ENCODE measurements around the gene KLF15.

DNA sequence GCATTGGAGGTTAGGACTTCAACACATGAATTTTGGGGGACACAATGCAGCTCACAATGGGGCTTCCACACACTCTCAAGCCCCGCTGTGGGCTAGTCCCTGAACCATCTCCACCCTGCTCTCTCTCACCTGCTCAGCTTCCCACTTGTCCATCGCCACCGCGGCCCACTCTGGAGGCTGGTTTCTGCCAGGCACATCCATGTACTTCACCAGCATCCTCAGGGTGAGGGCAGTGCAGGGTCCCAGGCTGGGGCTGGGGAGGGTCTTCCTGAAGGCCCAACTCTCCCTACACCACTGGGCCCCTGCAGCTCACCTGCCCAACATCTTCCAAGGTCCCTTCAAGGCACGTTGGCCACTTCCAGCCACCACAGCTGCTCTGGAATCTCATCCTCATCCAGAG, 46.4 kb downstream of the KLF15 start:
- TF ChIP-seq, protein P1, sequence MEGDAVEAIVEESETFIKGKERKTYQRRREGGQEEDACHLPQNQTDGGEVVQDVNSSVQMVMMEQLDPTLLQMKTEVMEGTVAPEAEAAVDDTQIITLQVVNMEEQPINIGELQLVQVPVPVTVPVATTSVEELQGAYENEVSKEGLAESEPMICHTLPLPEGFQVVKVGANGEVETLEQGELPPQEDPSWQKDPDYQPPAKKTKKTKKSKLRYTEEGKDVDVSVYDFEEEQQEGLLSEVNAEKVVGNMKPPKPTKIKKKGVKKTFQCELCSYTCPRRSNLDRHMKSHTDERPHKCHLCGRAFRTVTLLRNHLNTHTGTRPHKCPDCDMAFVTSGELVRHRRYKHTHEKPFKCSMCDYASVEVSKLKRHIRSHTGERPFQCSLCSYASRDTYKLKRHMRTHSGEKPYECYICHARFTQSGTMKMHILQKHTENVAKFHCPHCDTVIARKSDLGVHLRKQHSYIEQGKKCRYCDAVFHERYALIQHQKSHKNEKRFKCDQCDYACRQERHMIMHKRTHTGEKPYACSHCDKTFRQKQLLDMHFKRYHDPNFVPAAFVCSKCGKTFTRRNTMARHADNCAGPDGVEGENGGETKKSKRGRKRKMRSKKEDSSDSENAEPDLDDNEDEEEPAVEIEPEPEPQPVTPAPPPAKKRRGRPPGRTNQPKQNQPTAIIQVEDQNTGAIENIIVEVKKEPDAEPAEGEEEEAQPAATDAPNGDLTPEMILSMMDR (IDR thresholded peaks at IDR 0.05) = no peak
- no peak for TF ChIP-seq EP300 (IDR thresholded peaks at IDR 0.05)

All from ovary (tissue), 3 donors.